Tibial nerve (tissue), 3 donors: Measurements from ENCODE around the gene TEX9.

Source experiments
- POLR2A ChIP-seq, 2 donors: fragments of 450-650 bp; IDR thresholded peaks; one replicate each; pipeline ENCODE4 v1.6.1; 2017; ENCODE audit warnings: antibody characterized with exemption in 2 of 2, mild to moderate bottlenecking in 2 of 2, moderate library complexity in 2 of 2
- TF ChIP-seq, protein P1 (sequence below), 5 experiments: fragments of 200-600 bp in 3 of 5; fragments of 450-650 bp in 2 of 5; sonication (generic) in 3 of 5; IDR thresholded peaks; one replicate each; pipeline ENCODE4 v1.5.1; 2016 to 2019; ENCODE audit warnings: antibody characterized with exemption in 5 of 5, mild to moderate bottlenecking in 3 of 5, moderate library complexity in 2 of 5

DNA sequence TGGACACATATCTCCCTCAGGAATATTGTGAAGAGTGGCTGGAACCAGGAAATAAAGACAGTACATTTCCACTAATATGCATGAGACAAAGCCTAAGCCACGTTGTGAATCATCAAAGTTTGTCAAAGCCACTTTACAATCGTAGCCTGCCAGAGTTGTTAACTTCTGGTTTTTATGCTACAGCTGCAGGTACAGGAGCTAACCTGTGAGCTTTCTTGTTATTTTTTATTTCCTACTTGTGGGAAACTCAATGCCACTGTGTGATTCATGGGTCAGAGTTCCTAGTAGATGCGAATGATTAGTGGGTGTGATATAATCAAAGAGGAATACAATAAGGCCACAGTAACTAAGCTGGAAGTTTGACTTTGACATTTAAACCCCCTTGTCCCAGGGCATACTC, 44.4 kb upstream of the TEX9 start:
- TF ChIP-seq, protein P1, sequence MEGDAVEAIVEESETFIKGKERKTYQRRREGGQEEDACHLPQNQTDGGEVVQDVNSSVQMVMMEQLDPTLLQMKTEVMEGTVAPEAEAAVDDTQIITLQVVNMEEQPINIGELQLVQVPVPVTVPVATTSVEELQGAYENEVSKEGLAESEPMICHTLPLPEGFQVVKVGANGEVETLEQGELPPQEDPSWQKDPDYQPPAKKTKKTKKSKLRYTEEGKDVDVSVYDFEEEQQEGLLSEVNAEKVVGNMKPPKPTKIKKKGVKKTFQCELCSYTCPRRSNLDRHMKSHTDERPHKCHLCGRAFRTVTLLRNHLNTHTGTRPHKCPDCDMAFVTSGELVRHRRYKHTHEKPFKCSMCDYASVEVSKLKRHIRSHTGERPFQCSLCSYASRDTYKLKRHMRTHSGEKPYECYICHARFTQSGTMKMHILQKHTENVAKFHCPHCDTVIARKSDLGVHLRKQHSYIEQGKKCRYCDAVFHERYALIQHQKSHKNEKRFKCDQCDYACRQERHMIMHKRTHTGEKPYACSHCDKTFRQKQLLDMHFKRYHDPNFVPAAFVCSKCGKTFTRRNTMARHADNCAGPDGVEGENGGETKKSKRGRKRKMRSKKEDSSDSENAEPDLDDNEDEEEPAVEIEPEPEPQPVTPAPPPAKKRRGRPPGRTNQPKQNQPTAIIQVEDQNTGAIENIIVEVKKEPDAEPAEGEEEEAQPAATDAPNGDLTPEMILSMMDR (IDR thresholded peaks at IDR 0.05): no peak
- no peak for TF ChIP-seq POLR2A (IDR thresholded peaks at IDR 0.05)
